HEK293T (cell line): ENCODE data around the gene GFOD2.

Experiments used
- CTBP1 ChIP-seq: fragments of 450-650 bp; IDR thresholded peaks from 2 replicates; pipeline ENCODE4 v1.6.1; 2016; ENCODE audit warnings: borderline replicate concordance
- FOXA1 ChIP-seq: fragments of 450-650 bp; IDR thresholded peaks from 2 replicates; pipeline ENCODE4 v1.6.1; 2016; ENCODE audit warnings: mild to moderate bottlenecking
- FOXM1 ChIP-seq: fragments of 450-650 bp; IDR thresholded peaks from 2 replicates; pipeline ENCODE4 v1.6.1; 2017; ENCODE audit warnings: mild to moderate bottlenecking, borderline replicate concordance
- HDGF ChIP-seq: fragments of 450-650 bp; IDR thresholded peaks from 2 replicates; pipeline ENCODE4 v1.6.1; 2017; ENCODE audit warnings: antibody characterized with exemption, borderline replicate concordance
- LEF1 ChIP-seq: fragments of 450-650 bp; IDR thresholded peaks from 2 replicates; pipeline ENCODE4 v1.6.1; 2017; ENCODE audit warnings: mild to moderate bottlenecking, borderline replicate concordance
- SP1 ChIP-seq: fragments of 450-650 bp; IDR thresholded peaks from 2 replicates; pipeline ENCODE4 v1.6.1; 2017
- SUZ12 ChIP-seq: fragments of 450-650 bp; IDR thresholded peaks from 2 replicates; pipeline ENCODE4 v1.6.1; 2016; ENCODE audit warnings: mild to moderate bottlenecking
- TARDBP ChIP-seq: fragments of 450-650 bp; IDR thresholded peaks from 2 replicates; pipeline ENCODE4 v1.6.1; 2016
- ZNF384 ChIP-seq: fragments of 450-650 bp; IDR thresholded peaks from 2 replicates; pipeline ENCODE4 v1.6.1; 2016

- TF ChIP-seq SP1 (no peak), CTBP1 (no peak), HDGF (no peak), LEF1 (no peak), SUZ12 (no peak), TARDBP (no peak), FOXM1 (no peak), ZNF384 (no peak), FOXA1 (no peak)
Observed at GRCh38 chr16:67723151-67723910, 4.2 kb upstream of the GFOD2 start.
